ENCODE measurements around the gene EIF1.
"Not testable (repeated sequence)": the region's sequence is repeated elsewhere in the genome, so short reads cannot be mapped to it uniquely, and the experiment has no call there.

The EIF1 gene

DNA sequence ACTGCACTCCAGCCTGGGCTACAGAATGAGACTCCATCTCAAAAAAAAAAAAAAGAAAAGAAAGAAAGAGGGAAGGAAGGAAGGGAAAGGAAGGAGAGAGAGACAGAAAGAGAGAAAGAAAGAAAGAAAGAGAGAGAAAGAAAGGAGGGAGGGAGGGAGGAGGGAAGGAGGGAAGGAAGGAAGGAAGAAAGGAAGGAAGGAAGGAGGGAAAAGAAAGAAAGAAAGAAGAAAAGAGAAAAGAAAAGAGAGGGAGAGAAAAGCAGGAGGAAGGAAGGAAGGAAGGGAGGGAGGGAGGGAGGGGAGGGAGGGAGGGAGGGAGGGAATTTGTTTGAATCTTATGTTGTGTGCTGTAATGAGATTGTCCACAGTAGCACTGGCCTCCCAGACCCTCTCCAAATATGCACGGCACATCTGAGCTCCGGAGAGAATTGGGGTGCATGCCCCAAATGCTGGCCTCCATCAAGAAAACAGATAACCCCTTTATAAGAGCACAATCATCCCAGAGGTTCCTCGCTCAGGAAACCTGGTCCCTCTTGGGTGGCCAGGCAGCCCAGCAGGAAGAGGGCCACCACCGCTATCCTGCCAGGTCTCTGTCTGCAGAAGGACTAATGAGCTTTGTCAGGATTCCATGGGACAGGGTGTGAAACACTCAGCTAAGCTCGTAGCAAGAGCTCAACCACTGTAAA is 8.8 kb upstream of the EIF1 start:
- DNase-seq = no peak

DNA sequence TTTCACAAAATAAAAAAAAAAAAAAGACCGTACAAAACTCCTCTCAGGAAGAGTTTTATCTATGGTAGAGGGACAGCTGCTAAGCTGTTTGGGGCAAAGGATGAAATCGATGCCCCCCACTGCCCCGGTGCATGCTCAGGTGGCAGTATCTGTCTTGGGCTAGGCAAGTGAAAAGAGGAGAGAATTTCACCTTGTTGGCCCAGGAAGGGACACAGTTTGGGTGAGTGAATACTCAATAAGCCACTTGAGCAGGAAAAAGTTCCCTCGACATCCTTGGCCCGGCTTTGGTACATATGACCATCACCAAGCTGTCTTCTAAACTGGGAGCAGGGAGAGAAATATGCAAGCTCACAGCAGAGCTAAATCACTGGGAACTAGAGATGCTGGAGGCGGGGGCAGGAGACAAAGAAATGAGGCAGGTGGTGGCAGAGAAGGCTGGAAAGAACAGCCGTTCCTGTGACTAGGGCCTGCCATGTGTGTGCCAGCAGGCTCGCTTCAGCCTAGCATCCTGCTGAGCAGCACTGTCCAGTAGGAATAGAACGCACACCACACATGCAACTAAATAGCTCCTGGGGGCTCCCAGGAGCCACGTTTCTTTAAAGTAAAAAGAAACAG is 8.2 kb upstream of the EIF1 start:
- no peak for DNase-seq

DNA sequence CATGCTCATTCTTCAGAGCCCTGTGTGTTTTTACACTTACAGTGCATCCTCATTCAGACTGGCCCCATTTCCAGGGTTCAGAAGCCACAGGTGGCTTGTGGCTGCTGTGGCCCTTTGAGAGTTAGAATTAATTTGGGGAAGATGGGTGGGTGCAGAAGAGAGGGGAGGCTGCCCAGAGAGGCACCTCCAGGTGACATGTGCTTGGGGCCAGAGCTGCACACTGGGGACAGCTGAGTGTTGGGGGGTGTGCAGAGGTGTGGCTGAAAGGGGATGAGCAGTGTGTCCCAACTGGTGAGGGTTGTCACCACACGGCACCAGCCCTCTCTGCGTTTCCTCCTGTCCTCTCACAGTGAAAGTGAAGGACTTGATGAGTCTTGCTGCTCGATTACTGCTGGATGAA is 6.9 kb upstream of the EIF1 start:
- no peak for DNase-seq

DNA sequence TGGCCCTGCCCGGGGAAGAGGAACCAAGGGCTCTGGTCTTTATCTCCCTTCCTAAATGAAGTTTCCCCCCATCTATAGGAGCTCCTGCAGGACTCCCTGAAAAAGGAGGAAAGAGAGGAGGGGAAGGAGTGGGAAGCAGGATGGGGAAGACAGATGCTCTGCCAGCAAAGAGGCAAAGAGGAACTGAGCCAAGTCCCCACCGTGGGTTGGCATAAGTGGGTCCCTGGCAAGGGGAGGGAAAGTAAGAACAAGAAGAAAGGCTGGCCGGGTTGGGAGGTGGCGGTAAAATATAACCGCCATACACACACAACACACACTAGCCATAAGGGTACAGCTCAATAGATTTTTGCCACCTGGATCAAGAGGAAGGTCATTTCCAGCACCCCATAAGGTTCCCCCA is 6.1 kb upstream of the EIF1 start:
- no peak for DNase-seq

DNA sequence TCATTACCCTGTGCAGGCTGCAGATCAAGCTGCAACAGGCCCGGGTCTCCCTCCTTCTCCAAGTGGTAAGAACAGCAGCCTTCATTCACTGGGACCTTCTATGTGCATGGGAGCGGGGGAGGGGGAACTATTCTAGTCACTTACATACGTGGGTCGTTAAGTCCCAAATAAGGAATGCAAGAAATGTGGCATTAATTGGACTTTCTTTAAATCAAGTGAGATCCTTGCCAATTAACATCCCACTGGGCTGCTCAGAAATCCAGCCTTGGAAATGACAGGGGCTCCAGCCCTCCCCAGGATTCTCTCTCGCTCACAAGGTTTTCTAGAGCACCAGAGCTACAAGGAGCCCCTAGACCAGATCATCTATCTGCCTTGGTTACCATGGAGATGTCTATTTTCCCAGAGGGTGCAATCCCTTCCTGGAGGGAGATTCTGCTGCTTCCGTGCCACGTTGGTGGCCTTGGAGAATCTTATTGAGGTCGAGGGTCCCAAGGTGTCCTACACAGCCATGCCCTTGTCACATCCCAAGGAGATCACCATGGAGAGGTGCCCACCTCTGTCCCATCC is 5.2 kb upstream of the EIF1 start:
- DNase-seq = no peak

DNA sequence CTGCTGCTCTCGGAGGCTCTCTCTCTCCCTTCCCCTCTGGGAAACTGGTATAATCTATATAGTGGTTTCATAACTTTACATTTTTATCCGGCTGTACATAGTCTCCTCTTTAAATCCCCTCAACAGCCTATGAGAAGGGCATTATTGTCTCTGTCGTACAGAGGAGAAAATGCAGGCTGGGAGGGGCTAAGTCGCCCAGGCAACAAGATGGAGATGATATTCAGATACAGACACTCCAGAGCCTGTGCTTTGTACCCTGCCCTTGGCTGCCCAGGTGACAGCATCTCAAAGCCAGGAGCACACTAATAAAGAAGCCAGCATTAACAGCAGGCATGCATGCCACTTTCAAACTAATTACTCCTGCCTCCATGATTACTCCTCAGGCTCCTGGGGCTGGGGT is 4.7 kb upstream of the EIF1 start:
- DNase-seq = no peak

DNA sequence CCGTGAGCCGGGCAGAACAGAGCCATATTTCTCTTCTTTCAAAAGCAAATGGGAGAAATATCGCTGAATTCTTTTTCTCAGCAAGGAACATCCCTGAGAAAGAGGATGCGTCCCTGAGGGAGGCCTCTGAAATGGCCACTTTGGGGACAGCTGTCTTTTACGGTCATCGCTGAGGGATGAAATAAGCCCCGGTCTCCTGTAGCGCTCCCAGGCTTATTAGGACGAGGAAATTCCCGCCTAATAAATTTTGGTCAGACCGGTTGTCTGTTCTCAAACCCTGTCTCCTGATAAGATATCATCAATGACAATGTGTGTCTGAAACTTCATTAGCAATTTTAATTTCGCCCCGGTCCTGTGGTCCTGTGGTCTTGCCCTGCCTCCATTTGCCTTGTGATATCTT is 2.9 kb upstream of the EIF1 start:
- not testable (repeated sequence) for DNase-seq

DNA sequence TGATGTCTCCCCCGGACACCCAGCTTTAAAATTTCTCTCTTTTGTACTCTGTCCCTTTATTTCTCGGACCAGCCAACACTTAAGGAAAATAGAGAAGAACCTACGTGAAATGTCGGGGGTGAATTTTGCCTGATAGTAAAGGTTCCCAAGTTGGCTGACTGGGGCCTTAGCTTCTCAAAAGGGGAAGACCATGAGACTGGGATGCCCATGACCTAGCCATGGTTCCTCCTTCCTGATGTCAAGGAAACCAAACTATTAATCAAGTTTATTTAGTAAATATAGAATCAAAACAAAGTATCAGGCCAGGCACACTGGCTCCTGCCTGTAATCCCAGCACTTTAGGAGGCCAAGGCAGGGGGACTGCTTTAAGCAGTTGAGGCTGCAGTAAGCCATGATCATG is 2.4 kb upstream of the EIF1 start:
- no peak for DNase-seq

DNA sequence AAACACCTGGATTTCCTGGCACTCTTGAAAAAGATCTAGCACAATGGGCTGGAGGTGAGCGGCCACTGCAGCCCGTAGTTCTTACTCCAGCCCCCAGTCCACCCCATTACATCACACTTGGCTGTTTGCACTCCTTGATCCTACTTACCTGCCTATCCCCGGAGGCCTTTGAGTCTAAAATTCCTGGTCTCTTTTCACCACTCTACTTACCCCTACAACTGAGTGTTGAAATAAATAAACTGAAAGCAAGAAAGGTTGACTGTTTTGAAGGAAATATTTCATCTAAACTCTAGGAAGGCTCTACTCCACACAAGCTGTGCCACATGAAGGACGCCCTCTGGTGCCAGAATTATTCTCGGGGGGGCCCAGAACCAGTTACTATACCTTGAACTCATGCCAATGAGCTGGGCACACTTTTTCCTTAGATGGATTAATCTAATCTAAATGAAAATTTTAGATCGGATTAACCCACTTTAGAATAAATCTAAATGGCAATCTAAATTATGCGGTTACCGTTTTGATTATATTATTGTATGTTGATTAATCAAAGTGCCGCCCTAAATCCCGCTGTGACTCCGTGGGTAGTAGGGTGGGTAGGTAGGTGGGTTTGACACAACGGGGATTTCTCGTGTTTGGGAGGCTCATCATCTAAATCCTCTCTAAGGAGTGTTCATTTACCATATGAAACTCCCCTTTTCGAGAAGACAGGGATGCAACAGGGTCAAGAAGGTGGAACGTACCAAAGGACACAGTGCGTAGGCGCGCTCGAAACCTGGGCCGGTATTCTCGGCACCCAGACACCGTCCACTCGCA is 651 bp upstream of the EIF1 start:
- DNase-seq = peak; percentile 62

DNA sequence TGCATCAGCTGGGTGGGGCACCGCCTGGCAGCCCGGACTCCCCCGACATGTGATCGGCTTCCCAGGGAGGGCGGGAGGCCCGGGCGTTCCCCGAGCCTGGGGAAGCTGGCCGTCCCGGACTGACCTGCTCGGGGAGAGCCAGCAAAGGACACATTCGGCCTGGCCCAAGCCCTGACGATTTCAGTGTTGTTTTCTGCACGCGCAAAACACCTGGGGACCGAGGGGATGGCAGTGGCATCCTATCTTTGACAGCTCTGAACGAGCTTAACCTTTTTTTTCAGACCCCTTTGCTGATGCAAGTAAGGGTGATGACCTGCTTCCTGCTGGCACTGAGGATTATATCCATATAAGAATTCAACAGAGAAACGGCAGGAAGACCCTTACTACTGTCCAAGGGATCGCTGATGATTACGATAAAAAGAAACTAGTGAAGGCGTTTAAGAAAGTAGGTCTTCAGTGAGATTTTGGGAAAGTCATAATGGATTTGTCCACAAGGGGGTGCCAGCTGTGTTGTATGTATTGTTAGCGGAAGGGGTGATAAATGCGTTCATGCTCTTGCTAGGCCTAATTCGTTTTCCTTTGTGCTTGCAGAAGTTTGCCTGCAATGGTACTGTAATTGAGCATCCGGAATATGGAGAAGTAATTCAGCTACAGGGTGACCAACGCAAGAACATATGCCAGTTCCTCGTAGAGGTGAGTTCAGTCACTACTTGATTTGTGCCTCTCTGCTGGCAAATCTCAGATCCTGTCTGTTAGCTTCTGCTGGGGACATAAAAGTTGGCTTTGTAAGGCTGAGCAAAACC is 1.0 kb downstream of the EIF1 start:
- DNase-seq = peak; percentile 41

DNA sequence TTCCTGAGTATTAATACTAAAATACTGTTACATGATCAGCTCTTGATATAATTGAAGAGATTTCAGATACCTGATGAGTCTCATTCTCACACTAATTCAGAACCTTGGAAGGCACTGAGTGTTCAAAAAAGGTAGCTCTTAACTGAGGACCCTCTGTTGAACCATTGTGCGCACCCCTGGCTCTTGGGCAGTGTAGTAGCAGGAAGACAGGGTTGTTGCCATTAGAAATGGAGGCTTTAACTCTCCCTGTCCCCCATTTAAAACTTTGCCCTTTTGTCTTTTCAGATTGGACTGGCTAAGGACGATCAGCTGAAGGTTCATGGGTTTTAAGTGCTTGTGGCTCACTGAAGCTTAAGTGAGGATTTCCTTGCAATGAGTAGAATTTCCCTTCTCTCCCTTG is 1.8 kb downstream of the EIF1 start:
- no peak for DNase-seq

DNA sequence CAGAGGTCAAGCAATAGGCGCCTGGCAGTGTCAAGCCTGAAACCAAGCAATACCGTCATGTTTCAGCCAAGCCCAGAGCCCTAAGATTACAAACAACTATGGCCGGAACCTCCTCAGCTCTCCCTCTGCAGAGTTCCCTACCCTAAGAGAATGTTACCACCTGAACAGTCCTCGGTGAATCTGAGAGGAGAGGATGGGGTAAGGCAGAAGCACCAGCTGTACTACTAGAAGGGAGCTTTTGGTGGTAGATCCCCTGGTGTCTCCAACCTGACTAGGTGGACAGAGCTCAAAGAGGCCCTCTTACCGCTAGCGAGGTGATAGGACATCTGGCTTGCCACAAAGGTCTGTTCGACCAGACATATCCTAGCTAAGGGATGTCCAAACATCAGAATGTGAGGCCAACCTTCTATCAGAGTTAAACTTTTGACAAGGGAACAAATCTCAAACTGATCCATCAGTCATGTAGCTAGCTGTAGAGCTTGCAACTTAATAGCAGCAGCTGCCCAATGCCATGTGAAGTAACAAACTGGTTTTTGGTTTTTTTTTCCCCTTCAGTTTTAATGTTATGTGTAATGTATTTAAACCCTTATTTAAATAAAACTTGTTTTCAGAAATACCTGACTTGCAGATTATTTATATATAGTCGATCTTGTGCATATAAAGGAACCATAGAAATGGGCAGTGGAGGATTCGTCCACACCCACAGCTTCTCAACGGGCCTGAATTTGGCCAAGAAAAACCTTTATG is 2.5 kb downstream of the EIF1 start:
- peak; percentile 20 for DNase-seq

DNA sequence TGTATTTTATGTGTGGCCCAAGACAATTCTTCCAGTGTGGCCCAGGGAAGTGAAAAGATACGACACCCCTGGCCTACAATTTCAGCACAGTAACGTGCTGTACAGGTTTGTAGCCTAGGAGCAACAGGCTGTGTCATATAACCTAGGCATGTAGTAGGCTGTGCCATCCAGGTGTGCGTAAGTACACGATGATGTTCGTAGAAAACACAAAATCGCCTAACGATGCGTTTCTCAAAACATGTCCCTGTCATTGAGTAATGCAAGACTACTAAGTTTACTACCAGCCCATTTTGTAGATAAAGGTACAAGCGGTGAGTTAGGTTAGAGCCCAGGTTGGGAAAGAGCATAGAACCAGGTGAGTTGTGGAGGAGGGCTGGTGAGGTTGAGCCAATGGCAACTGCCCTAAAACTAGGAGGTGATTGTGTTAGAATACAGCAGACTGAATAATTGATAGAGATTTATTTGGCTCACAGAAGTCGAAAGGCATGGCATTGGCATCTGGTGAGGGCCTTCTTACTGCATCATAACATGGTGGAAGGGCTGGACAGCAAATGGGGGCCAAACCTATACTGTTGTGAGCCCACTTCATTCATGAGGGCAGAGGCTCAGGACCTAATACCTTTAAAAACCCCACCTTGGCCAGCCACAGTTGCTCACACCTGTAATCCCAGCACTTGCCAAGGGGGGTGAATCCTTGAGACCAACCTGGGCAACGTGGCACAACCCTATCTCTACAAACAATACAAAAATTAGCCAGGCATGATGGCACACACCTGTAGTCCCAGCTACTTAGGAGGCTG is 4.2 kb downstream of the EIF1 start:
- DNase-seq = no peak

DNA sequence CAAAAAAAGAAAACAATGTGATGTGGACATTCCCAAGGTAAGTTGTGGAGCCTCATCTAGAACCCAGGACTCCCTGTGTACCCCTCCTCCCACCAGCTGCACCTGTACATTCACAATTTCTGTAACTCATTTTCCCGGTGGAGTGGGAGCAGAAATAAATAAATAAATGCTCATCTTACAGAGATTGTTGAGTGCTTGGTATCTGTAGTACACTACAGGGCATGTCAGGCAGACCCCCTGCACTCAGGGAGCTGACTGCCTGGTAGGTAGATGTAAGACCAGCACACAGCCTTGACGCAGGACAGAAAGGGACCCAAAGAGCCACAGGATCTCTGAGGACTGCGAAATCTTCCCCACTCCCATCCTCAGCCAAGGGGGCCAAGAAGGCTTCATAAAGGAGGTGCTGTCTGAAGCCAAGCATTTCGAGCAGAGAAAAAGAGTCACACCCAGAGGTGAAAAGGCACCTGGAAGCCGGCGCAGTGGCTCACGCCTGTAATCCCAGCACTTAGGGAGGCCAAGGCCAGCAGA is 6.5 kb downstream of the EIF1 start:
- DNase-seq = no peak

DNA sequence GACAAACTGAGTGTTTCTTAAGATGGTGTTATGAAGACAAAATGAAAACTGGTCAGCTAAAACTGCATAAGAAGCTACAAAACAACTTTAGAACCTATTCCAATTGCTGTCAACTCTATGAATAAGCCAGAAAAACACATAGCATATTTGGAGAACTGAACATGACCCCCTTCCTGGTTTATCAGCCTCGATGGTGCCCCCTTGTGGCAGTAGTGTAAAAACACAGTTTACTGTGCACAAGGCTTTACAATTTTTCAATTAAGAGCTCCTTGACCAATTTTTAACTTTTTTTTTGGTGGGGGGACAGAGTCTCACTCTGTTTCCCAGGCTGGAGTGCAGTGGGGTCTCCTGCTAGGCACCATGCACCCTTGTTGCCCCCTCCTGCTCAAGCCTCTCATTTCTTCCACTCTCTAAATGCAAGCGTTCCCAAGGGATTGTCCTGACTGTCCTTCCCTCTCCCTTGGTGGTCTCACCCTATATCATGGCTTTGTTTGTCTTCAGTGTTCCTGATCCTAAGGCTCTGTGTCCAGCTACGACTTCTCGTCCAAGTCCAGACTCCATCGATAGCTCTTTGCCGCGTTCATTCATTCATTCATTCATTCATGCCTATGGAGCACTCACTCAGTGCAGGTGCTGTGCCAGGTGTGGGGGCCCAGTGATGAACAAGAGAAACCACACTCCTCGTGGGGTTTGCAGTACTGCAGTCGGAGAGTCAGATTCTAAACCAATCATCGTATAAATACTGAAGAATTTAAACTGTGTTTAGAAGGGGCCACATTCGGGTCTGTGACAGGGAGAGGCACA is 7.5 kb downstream of the EIF1 start:
- DNase-seq = peak; percentile 74

DNA sequence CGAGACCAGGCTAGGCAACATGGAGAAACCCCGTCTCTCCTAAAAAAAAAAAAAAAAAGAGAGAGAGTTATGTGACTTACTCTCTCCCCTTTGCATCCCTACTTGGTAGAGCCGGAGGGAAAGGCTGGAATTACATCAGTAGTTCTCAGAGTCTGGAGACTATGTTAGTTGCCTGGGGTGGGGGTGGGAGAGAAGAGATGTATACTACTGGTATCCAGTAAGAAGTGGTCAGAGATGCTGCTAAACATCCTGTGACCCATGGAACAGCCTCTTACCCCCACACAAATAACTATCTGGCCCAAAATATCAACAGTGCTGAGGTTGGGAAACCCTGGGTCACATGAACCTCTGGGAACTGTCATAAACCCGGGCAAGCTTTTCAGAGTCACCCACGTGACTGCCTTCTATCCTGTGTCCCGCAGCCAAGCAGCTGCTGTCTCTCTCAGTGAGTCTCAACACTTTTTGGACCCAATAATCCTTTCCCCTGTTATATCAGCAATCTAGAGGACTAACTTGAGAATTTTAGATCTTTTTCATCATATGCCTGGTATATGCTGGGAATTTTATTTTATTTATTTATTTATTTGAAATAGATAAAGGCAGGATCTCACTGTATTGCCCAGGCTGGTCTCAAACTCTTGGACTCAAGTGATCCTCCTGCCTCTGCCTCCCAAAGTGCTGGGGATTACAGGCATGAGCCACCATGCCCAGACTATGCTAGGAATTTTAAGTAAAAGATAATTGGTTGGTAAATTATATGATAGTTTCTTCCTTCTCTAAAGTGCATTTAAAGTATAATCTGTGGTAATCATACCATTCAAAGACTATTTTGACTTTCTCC is 8.7 kb downstream of the EIF1 start:
- DNase-seq = no peak

DNA sequence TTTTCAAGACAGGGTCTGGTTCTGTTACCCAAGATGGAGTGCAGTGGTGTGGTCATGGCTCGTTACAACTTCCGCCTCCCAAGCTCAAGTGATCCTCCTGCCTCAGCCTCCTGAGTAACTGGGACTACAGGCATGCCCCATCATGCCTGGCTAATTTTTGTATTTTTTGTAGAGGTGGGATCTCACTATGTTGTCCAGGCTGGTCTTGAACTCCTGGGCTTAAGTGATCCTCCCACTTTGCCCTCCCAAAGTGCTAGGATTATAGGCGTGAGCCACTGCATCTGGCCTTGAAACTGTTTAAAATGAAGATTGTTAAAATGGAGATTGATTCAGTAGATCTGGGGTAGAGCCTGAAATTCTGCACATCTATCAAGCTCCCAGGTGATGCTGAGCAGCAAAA is 12.2 kb downstream of the EIF1 start:
- DNase-seq = not testable (repeated sequence)

DNA sequence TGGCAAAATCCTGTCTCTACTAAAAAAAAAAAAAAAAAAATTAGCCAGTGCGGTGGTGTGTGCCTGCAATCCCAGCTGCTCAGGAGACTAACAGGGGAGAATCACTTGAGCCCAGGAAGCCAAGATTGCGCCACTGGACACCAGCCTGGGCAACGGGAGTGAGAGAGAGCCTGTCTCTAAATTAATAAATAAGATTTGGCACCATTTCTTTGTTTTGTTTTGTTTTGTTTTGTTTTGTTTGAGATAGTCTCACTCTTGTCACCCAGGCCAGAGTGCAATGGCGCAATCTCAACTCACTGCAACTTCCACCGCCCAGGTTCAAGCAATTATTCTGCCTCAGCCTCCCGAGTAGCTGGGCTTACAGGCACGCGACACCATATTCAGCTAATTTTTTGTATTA is 14.0 kb downstream of the EIF1 start:
- no peak for DNase-seq

DNA sequence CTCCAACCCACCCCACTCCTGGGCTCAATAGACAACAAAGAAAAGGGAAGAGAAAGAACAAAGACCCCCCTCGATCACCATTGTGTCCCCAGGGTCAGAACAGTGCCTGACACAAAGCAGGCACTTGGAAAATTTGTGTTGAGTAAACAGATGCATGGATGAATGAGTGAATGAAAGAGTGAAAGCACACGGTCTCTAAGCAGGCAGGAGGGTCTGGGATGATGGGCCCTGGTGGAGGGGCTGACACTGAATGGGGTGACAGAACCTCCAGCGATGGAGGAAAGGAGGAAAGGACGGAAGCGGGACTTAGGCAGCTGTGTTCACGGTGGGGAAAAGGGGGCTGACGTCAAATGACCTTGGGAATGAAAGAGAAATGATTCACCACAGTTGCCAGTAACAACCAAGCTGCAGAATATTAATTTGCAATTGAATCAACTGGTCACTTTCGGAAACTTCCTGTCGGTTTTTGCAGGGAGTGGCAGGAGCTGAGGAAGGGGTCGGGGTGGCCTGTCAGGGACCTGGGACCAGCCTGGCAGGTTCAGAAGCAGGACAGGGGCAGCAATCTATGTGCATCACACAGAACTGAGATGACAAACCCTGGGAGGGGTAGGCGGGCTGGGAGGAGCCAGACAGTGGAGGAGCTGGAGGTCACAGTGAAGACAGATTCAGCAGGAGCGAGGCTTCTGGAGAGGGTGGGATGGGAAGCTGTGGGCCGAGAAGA is 16.7 kb downstream of the EIF1 start:
- DNase-seq = no peak

Data from activated CD4-positive, alpha-beta T cell treated with anti-CD3 and anti-CD28 coated beads, Interleukin-2, amount 50 U/mL, for 1 hour (primary cell).